ENCODE results near the gene CALHM2.
"Not testable (repeated sequence)": the region's sequence is repeated elsewhere in the genome, so short reads cannot be mapped to it uniquely, and the experiment has no call there.

- TF ChIP-seq CTCF (IDR thresholded peaks at IDR 0.05; ENCODE audit: low read depth, low read length, missing input control); RAD21 (IDR thresholded peaks at IDR 0.05); YY1 (IDR thresholded peaks at IDR 0.05); TAF1 (conservative IDR thresholded peaks at IDR 0.05); HNF4A (conservative IDR thresholded peaks at IDR 0.05); MAX (IDR thresholded peaks at IDR 0.05); FOXA2 (IDR thresholded peaks at IDR 0.05); REST (IDR thresholded peaks at IDR 0.05); JUND (IDR thresholded peaks at IDR 0.05): not testable (repeated sequence)
Measured at GRCh38 chr10:103417148-103417469, 35.1 kb downstream of the CALHM2 start.
